GM23338 (cell line): ENCODE results near the gene DLGAP5. TPM values are rescaled to one million over a fixed set of nuclear protein-coding genes. Genes with fewer than 3 reads are reported as not detected.

Experiments used
- ATAC-seq: fragments of 200-7000 bp; cut with Tn5 transposase; 3 replicates; pipeline ENCODE4 v1.9.1; 2020
- DNase-seq: peaks from one replicate; pipeline ENCODE4 v3.0.0-alpha.2; 2015; ENCODE audit warnings: low spot score
- H2AFZ ChIP-seq: fragments of 200-600 bp; sonication (generic); 2 replicates; pipeline ENCODE4 v1.8.0; 2016; ENCODE audit warnings: antibody characterized with exemption, mild to moderate bottlenecking, moderate library complexity
- H3F3A ChIP-seq: fragments of 200-600 bp; sonication (generic); replicated peaks from 2 replicates; pipeline ENCODE4 v1.8.0; 2017; ENCODE audit warnings: antibody characterized with exemption, mixed run types, low read depth
- H3K27ac ChIP-seq: fragments of 200-600 bp; sonication (generic); 2 replicates; pipeline ENCODE4 v1.6.1; 2016; ENCODE audit warnings: low read depth
- H3K27me3 ChIP-seq: fragments of 200-600 bp; sonication (generic); 2 replicates; pipeline ENCODE4 v1.8.0; 2016; ENCODE audit warnings: mild to moderate bottlenecking, mixed run types, moderate library complexity; ENCODE audit not compliant: insufficient read depth
- H3K36me3 ChIP-seq: fragments of 200-600 bp; sonication (generic); 2 replicates; pipeline ENCODE4 v1.8.0; 2016; ENCODE audit warnings: mild to moderate bottlenecking; ENCODE audit not compliant: insufficient read depth
- H3K4me1 ChIP-seq: fragments of 200-600 bp; sonication (generic); 2 replicates; pipeline ENCODE4 v1.8.0; 2016; ENCODE audit warnings: mild to moderate bottlenecking, moderate library complexity; ENCODE audit not compliant: insufficient read depth
- H3K4me2 ChIP-seq: fragments of 200-600 bp; sonication (generic); 2 replicates; pipeline ENCODE4 v1.7.1; 2017; ENCODE audit warnings: mixed run types
- H3K4me3 ChIP-seq: fragments of 200-600 bp; sonication (generic); 2 replicates; pipeline ENCODE4 v1.6.1; 2016; ENCODE audit warnings: mixed run types
- H3K79me2 ChIP-seq: fragments of 200-600 bp; sonication (generic); replicated peaks from 2 replicates; pipeline ENCODE4 v1.8.0; 2017; ENCODE audit warnings: mild to moderate bottlenecking; ENCODE audit not compliant: insufficient read depth
- H3K9me2 ChIP-seq: fragments of 200-600 bp; sonication (generic); 2 replicates; pipeline ENCODE4 v1.8.0; 2017; ENCODE audit not compliant: insufficient read depth
- H4K20me1 ChIP-seq: fragments of 200-600 bp; sonication (generic); replicated peaks from 2 replicates; pipeline ENCODE4 v1.8.0; 2017; ENCODE audit warnings: mild to moderate bottlenecking; ENCODE audit not compliant: insufficient read depth
- H3K27ac Mint-ChIP-seq: 2 replicates; pipeline ENCODE4 v1.8.0; 2020; ENCODE audit warnings: inconsistent platforms, mild to moderate bottlenecking, moderate library complexity, mixed read lengths
- H3K27me3 Mint-ChIP-seq: 3 replicates; pipeline ENCODE4 v1.8.0; 2022; ENCODE audit warnings: low read depth, mild to moderate bottlenecking, moderate library complexity, mixed read lengths, inconsistent platforms; ENCODE audit not compliant: insufficient read depth, poor library complexity
- H3K36me3 Mint-ChIP-seq: 3 replicates; pipeline ENCODE4 v1.8.0; 2021; ENCODE audit warnings: low read depth, mild to moderate bottlenecking, inconsistent platforms, moderate library complexity, mixed read lengths
- H3K4me1 Mint-ChIP-seq: 3 replicates; pipeline ENCODE4 v1.8.0; 2020; ENCODE audit warnings: mild to moderate bottlenecking, inconsistent platforms, mixed read lengths
- H3K4me3 Mint-ChIP-seq: 3 replicates; pipeline ENCODE4 v1.8.0; 2021; ENCODE audit warnings: moderate library complexity, mild to moderate bottlenecking, inconsistent platforms, mixed read lengths
- H3K9me3 Mint-ChIP-seq: 3 replicates; pipeline ENCODE4 v1.8.0; 2020; ENCODE audit warnings: moderate library complexity, mild to moderate bottlenecking, inconsistent platforms, mixed read lengths
- CTCF ChIP-seq, 2 experiments: fragments of 200-600 bp in 1 of 2; sonication (generic) in 1 of 2; conservative IDR thresholded peaks; 2 replicates each; pipeline versions ENCODE4 v1.5.1 to v1.6.1; 2016 to 2017; ENCODE audit warnings: antibody characterized with exemption in 2 of 2, low read depth in 2 of 2, mild to moderate bottlenecking in 2 of 2, moderate library complexity in 1 of 2
- EZH2 ChIP-seq: fragments of 200-600 bp; sonication (generic); IDR thresholded peaks from one replicate; pipeline ENCODE4 v1.8.0; 2017; ENCODE audit warnings: antibody characterized with exemption, mild to moderate bottlenecking, low read depth; ENCODE audit not compliant: unreplicated experiment
- EZH2phosphoT487 ChIP-seq: fragments of 200-600 bp; sonication (generic); IDR thresholded peaks from one replicate; pipeline ENCODE4 v1.8.1; 2018; ENCODE audit warnings: antibody characterized with exemption; ENCODE audit not compliant: unreplicated experiment
- NANOG ChIP-seq: IDR thresholded peaks from 2 replicates; pipeline ENCODE4 v1.6.1; 2016; ENCODE audit warnings: antibody characterized with exemption, borderline replicate concordance
- polyA plus RNA-seq: library from polyadenylated mRNA; unstranded; fragments of >200 nt; fragmentation: Nextera tagmentation; extraction: Ambion mirVana; gene quantifications from 2 replicates; pipeline ENCODE4 v1.2.1, GENCODE V29; 2016
- total RNA-seq: library from RNA; depleted of rRNA; stranded (reverse); fragments of >200 nt; shearing (Covaris generic); gene quantifications from 2 replicates; pipeline ENCODE4 v1.2.3, GENCODE V29; 2014
- TF ChIP-seq, protein P1 (sequence below): IDR thresholded peaks from 2 replicates; pipeline ENCODE4 v1.6.1; 2016; ENCODE audit warnings: antibody characterized with exemption
- TF ChIP-seq, protein P2 (sequence below): IDR thresholded peaks from one replicate; pipeline ENCODE4 v1.6.1; 2018; ENCODE audit warnings: antibody characterized with exemption; ENCODE audit not compliant: unreplicated experiment

DLGAP5 gene
- total and polyA plus RNA-seq, 2 experiments from 2014 or later, result 110 to 117 TPM

GRCh38 chr14:55240526-55241178, 49.3 kb upstream of the DLGAP5 start:
- ATAC-seq, result peak; percentile 100

More at GRCh38 chr14:55240526-55241178, 49.3 kb upstream of the DLGAP5 start:
- Mint-ChIP-seq H3K4me3 (peak overlapping the region; percentile 54), H3K27me3 (peaks cover 3% of the 10 kb centered on the region), H3K4me1 (peaks cover 3% of the 10 kb centered on the region; the same call in 1 of the 3 replicates), H3K9me3 (no peaks in the 10 kb centered on the region), H3K27ac (no peak overlapping the region), H3K36me3 (no peaks in the 10 kb centered on the region)
- Histone ChIP-seq H3K36me3 (no peaks in the 10 kb centered on the region), H3K4me2 (peak overlapping the region; percentile 67), H3K9me2 (no peaks in the 10 kb centered on the region), H3K4me3 (peak overlapping the region; percentile 21), H3K79me2 (no peaks in the 10 kb centered on the region), H3K27me3 (peaks cover 13% of the 10 kb centered on the region; the same call in 1 of the 2 replicates), H3F3A (no peaks in the 10 kb centered on the region), H3K4me1 (no peaks in the 10 kb centered on the region), H4K20me1 (no peaks in the 10 kb centered on the region), H2AFZ (peak overlapping the region; percentile 80), H3K27ac (no peak overlapping the region)
- no peak for TF ChIP-seq EZH2
- TF ChIP-seq CTCF (conservative IDR thresholded peaks at IDR 0.05; ENCODE audit: low read depth in 2 of 2), result 0 out of 4 replicates have a peak, but pooled peaks of 1 of the 2 experiments have one; percentile 4
- TF ChIP-seq EZH2phosphoT487, result no peak
- no peak for TF ChIP-seq NANOG
- TF ChIP-seq, protein P1, sequence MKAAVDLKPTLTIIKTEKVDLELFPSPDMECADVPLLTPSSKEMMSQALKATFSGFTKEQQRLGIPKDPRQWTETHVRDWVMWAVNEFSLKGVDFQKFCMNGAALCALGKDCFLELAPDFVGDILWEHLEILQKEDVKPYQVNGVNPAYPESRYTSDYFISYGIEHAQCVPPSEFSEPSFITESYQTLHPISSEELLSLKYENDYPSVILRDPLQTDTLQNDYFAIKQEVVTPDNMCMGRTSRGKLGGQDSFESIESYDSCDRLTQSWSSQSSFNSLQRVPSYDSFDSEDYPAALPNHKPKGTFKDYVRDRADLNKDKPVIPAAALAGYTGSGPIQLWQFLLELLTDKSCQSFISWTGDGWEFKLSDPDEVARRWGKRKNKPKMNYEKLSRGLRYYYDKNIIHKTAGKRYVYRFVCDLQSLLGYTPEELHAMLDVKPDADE, result no peak
- TF ChIP-seq, protein P2, sequence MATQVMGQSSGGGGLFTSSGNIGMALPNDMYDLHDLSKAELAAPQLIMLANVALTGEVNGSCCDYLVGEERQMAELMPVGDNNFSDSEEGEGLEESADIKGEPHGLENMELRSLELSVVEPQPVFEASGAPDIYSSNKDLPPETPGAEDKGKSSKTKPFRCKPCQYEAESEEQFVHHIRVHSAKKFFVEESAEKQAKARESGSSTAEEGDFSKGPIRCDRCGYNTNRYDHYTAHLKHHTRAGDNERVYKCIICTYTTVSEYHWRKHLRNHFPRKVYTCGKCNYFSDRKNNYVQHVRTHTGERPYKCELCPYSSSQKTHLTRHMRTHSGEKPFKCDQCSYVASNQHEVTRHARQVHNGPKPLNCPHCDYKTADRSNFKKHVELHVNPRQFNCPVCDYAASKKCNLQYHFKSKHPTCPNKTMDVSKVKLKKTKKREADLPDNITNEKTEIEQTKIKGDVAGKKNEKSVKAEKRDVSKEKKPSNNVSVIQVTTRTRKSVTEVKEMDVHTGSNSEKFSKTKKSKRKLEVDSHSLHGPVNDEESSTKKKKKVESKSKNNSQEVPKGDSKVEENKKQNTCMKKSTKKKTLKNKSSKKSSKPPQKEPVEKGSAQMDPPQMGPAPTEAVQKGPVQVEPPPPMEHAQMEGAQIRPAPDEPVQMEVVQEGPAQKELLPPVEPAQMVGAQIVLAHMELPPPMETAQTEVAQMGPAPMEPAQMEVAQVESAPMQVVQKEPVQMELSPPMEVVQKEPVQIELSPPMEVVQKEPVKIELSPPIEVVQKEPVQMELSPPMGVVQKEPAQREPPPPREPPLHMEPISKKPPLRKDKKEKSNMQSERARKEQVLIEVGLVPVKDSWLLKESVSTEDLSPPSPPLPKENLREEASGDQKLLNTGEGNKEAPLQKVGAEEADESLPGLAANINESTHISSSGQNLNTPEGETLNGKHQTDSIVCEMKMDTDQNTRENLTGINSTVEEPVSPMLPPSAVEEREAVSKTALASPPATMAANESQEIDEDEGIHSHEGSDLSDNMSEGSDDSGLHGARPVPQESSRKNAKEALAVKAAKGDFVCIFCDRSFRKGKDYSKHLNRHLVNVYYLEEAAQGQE, result no peak
- peak; percentile 88 for DNase-seq
